Bronchial epithelial cell (primary cell): ENCODE results near the gene EMC10. TPM values are rescaled to one million over a fixed set of nuclear protein-coding genes. Genes with fewer than 3 reads are reported as not detected.

ENCODE experiments used
- DNase-seq: peaks from one replicate; pipeline ENCODE4 v3.0.0-alpha.2; 2010; ENCODE audit warnings: low read depth
- FAIRE-seq: peaks from 2 replicates; lab custom pipeline; 2011; peaks lifted over from hg19 to GRCh38; lab: Jason Lieb, UNC
- H3K27me3 ChIP-seq: 2 replicates; pipeline ENCODE4 v1.5.1; 2011; ENCODE audit warnings: low read length; ENCODE audit not compliant: control insufficient read depth, insufficient read depth
- H3K36me3 ChIP-seq: 2 replicates; pipeline ENCODE4 v1.5.1; 2011; ENCODE audit warnings: low read length; ENCODE audit not compliant: control insufficient read depth, insufficient read depth
- H3K4me3 ChIP-seq: 2 replicates; pipeline ENCODE4 v1.5.1; 2011; ENCODE audit warnings: mild to moderate bottlenecking, low read depth, low read length, control low read depth
- total RNA-seq: library from RNA; depleted of rRNA; stranded (reverse); fragments of >200 nt; gene quantifications from 2 replicates; pipeline ENCODE4 v1.2.1, GENCODE V29; 2014
- TF ChIP-seq, protein P1 (sequence below): IDR thresholded peaks from 2 replicates; pipeline ENCODE4 v1.5.1; 2011; ENCODE audit warnings: mild to moderate bottlenecking, moderate library complexity, low read length, control low read depth, inconsistent platforms; ENCODE audit not compliant: insufficient read depth, severe bottlenecking

EMC10 gene
- total RNA-seq, 1 donor from 2014 or later = 24.7 TPM

DNA sequence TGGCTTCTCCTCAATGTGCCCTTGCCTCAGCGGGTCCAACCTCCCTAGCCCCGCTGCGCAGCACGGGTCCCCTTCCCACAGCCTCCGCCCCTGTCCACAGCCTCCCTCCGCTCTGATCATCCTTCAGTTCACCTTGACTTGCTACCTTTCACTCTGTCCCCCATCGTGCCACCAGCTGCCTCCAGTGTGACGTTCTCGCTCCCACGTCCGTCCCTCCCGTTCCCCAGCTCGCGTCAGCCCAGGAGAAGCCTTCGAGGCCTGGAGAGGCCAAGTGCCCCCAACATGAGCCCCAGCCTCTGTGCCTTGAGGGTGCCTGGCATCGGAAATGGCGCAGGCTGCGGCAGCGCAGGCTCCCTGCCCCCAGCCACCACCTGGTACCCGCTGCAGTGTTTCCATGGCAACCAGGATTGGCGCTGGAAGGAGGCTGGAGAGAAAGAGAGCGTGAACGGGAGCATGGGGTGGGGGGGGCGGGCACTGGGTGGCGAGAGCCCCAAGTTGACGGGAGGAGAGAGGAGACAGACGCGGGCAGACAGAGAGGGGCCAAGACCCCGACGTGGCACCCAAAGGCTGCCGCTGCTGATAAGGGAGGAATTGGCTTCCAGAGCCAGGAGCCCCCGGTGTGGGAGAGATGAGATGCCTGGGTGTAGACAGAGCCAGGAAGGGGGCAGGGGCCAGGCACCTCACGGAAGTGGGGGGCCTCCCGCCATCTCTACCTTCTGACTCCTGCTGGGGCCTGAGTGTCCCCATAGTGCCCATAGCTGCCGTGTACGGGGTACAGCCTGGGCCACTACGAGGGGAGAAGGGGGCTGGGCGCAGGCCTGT, 38.2 kb downstream of the EMC10 start:
- no peak for FAIRE-seq

DNA sequence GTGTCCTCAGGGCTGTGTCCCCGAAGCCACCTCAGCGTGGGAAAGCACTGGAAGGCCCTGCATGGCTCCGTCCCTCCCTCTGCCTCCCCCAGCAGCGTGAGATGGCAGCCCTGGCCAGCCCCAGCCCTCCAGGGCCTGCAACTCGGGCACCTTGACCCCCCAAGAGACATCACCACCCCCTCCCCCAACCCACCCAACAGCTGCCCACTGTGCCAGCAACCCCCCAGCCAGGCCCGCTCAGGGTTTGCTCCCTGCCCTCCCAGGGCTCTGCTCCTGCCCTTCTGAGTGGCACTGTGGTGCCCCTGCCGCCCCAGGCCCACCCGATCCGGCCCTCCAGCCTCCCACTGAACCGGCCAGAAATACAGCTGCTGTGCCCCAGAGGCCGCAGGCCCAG, 38.9 kb downstream of the EMC10 start:
- TF ChIP-seq, protein P1, sequence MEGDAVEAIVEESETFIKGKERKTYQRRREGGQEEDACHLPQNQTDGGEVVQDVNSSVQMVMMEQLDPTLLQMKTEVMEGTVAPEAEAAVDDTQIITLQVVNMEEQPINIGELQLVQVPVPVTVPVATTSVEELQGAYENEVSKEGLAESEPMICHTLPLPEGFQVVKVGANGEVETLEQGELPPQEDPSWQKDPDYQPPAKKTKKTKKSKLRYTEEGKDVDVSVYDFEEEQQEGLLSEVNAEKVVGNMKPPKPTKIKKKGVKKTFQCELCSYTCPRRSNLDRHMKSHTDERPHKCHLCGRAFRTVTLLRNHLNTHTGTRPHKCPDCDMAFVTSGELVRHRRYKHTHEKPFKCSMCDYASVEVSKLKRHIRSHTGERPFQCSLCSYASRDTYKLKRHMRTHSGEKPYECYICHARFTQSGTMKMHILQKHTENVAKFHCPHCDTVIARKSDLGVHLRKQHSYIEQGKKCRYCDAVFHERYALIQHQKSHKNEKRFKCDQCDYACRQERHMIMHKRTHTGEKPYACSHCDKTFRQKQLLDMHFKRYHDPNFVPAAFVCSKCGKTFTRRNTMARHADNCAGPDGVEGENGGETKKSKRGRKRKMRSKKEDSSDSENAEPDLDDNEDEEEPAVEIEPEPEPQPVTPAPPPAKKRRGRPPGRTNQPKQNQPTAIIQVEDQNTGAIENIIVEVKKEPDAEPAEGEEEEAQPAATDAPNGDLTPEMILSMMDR = no peak
- Histone ChIP-seq H3K36me3 (no peaks in the 10 kb centered on the region), H3K27me3 (no peaks in the 10 kb centered on the region), H3K4me3 (no peak overlapping the region)
- DNase-seq (no peak), FAIRE-seq (no peak)

More for the DNA sequence above, 38.2 kb downstream of the EMC10 start:
- TF ChIP-seq, protein P1 = no peak
- H3K4me3 ChIP-seq = no peak overlapping the region
- H3K36me3 ChIP-seq = no peaks in the 10 kb centered on the region
- no peaks in the 10 kb centered on the region for H3K27me3 ChIP-seq
- DNase-seq = no peak

DNA sequence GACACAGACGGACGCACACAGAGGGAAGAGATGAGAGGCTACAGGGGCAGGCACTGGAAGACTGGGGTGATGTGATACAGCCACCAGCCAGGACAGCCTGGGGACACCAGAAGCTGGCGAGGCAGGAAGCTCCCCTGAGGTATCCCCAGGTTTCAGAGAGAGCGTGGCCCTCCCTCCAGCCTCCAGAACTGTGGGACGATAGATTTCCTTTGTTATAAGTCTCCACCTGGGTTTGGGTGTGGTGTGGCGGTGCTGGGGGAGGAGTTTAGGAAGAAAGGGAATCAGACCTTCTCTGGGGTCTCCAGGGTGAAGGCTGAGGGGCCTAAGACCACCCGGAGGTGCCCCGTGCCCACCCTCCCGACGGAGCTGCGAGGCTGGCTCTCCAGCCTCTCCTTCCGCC, 40.1 kb downstream of the EMC10 start:
- FAIRE-seq = no peak
- TF ChIP-seq, protein P1 = no peak
- Histone ChIP-seq H3K4me3 (no peak overlapping the region), H3K27me3 (no peaks in the 10 kb centered on the region), H3K36me3 (no peaks in the 10 kb centered on the region)
- no peak for DNase-seq

DNA sequence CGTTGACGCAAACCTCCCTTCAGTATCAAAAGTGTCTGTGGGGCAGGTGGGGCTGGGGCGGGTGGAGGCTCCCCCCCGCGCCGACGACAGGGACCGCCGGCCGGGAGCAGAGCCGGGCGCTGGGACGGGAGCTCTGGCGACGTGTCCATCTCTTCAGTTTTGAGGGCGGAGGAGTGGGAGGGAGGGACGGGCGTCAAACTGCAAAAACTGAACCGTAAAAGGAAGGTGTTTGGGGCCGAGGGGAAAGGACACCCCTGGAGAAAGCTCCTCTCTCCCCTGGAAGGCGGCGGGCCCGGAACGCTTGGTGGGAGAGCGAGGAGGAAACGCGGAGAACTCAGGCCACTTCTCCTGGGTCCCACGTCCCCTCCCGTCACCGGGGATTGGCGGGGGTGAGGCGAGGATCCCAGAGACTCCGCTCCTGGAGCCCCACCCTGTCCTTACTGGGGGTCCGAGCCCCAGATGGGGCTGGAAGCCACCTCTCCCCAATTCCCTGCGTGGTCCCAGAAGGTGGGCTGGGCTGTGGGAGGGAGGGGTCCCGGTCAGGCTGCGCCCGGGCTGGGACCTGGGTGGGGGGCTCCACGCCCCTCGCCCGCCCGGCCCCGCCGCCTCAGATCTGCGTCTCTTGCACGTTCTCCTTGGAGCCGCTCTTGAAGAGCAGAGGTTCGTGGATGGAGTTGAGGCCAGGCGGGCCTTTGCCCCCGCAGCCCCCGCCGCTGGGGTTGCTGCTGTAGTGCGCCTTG, 40.8 kb downstream of the EMC10 start:
- H3K27me3 ChIP-seq = no peaks in the 10 kb centered on the region
- DNase-seq (no peak), FAIRE-seq (no peak)
- TF ChIP-seq, protein P1 = no peak
- no peaks in the 10 kb centered on the region for H3K36me3 ChIP-seq
- no peak overlapping the region for H3K4me3 ChIP-seq

DNA sequence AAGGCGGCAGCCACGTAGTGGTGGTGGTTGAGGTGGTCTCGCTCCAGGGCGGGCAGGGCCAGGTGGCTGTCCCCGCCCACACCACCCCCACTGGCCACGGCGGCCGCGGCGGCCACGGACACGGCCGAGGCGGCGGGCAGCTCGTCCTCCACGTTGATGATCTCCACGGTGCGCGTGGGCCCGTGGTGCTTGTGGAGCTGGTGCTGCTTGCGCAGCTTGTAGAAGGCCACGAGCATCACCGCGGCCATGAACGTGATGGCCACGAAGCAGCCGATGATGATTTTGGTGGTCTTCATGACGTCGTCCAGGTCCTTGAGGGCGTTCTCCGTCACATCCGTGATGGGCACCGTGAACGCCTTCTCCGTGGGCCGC, 41.4 kb downstream of the EMC10 start:
- Histone ChIP-seq H3K4me3 (no peak overlapping the region), H3K36me3 (no peaks in the 10 kb centered on the region), H3K27me3 (no peaks in the 10 kb centered on the region)
- no peak for FAIRE-seq
- no peak for DNase-seq
- TF ChIP-seq, protein P1 = no peak
